Skeletal muscle cell (primary cell): Measurements from ENCODE around the gene ARL9.
A peak's percentile ranks its signal among the peaks of the same experiment; 100 is the strongest.

Experiments
- DNase-seq: peaks from one replicate; pipeline ENCODE4 v3.0.0-alpha.2; 2010; ENCODE audit warnings: low read depth
- H3K4me3 ChIP-seq: 2 replicates; pipeline ENCODE4 v1.5.1; 2011; ENCODE audit warnings: low read depth, mild to moderate bottlenecking, control low read depth, low read length, moderate library complexity

ARL9 gene

GRCh38 chr4:56530269-56531148 is 24.9 kb downstream of the ARL9 start:
- H3K4me3 ChIP-seq = peak overlapping the region; percentile 65
- DNase-seq = peak; percentile 37

GRCh38 chr4:56531149-56531770 is 25.7 kb downstream of the ARL9 start:
- H3K4me3 ChIP-seq = peak overlapping the region; percentile 65
- DNase-seq = no peak

GRCh38 chr4:56531823-56532222 is 26.2 kb downstream of the ARL9 start:
- no peak overlapping the region for H3K4me3 ChIP-seq
- no peak for DNase-seq

- no peak for DNase-seq
- H3K4me3 ChIP-seq = no peak overlapping the region
Measured at GRCh38 chr4:56532239-56532638, 26.6 kb downstream of the ARL9 start.

- no peak for DNase-seq
- no peak overlapping the region for H3K4me3 ChIP-seq
Measured at GRCh38 chr4:56535915-56536314, 30.3 kb downstream of the ARL9 start.

- no peak for DNase-seq
- no peak overlapping the region for H3K4me3 ChIP-seq
Measured at GRCh38 chr4:56537147-56537546, 31.6 kb downstream of the ARL9 start.

- DNase-seq = no peak
- no peak overlapping the region for H3K4me3 ChIP-seq
Measured at GRCh38 chr4:56540826-56541225, 35.2 kb downstream of the ARL9 start.

- peak; percentile 54 for DNase-seq
- peak overlapping the region; percentile 45 for H3K4me3 ChIP-seq
Measured at GRCh38 chr4:56544573-56545131, 39.1 kb downstream of the ARL9 start.

- no peak for DNase-seq
Measured at GRCh38 chr4:56550642-56551041, 45.1 kb downstream of the ARL9 start.

GRCh38 chr4:56551516-56551915 is 45.9 kb downstream of the ARL9 start:
- DNase-seq = no peak
- no peak overlapping the region for H3K4me3 ChIP-seq

More at GRCh38 chr4:56550642-56551041, 45.1 kb downstream of the ARL9 start:
- H3K4me3 ChIP-seq = no peak overlapping the region

- DNase-seq = no peak
- H3K4me3 ChIP-seq = no peak overlapping the region
Measured at GRCh38 chr4:56552273-56552672, 46.7 kb downstream of the ARL9 start.

GRCh38 chr4:56570041-56570440 is 64.5 kb downstream of the ARL9 start:
- no peak overlapping the region for H3K4me3 ChIP-seq
- DNase-seq = no peak
